Prostate gland (tissue), 2 donors: ENCODE measurements around the gene NCOA6.

Experiments used
- POLR2A ChIP-seq: fragments of 450-650 bp; IDR thresholded peaks from one replicate; pipeline ENCODE4 v1.6.1; 2016; ENCODE audit warnings: antibody characterized with exemption, mild to moderate bottlenecking
- TF ChIP-seq, protein P1 (sequence below), 4 experiments: fragments of 200-600 bp in 2 of 4; fragments of 450-650 bp in 2 of 4; sonication (generic) in 2 of 4; IDR thresholded peaks; 1 replicate in 3 of 4; 2 replicates in 1 of 4; pipeline ENCODE4 v1.5.1; 2016 to 2019; ENCODE audit warnings: antibody characterized with exemption in 4 of 4, mild to moderate bottlenecking in 2 of 4, moderate library complexity in 2 of 4

DNA sequence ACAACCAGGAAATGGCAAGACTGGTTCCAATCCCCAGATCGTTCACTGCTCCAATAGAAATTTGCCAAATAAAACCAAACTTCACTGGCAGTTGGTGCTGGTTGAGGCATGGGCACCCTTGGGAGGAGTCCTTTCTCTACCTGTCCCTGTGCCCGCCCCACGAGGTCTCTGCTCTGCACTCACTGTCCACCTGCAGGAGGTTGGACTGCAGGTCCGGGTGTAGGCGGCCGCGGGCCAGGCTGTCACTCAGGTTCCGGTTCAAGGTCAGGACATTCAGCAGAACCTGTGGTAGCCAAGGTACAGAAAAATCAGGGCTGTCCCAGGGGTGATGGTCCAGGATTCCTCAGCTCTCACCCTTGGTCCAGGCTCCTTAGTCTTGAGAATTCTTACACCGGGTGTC lies 24.3 kb upstream of the NCOA6 start:
- no peak for TF ChIP-seq POLR2A
- TF ChIP-seq, protein P1, sequence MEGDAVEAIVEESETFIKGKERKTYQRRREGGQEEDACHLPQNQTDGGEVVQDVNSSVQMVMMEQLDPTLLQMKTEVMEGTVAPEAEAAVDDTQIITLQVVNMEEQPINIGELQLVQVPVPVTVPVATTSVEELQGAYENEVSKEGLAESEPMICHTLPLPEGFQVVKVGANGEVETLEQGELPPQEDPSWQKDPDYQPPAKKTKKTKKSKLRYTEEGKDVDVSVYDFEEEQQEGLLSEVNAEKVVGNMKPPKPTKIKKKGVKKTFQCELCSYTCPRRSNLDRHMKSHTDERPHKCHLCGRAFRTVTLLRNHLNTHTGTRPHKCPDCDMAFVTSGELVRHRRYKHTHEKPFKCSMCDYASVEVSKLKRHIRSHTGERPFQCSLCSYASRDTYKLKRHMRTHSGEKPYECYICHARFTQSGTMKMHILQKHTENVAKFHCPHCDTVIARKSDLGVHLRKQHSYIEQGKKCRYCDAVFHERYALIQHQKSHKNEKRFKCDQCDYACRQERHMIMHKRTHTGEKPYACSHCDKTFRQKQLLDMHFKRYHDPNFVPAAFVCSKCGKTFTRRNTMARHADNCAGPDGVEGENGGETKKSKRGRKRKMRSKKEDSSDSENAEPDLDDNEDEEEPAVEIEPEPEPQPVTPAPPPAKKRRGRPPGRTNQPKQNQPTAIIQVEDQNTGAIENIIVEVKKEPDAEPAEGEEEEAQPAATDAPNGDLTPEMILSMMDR (IDR thresholded peaks at IDR 0.05): no peak
